ENCODE results near the gene MICAL2.

MICAL2 gene

DNA sequence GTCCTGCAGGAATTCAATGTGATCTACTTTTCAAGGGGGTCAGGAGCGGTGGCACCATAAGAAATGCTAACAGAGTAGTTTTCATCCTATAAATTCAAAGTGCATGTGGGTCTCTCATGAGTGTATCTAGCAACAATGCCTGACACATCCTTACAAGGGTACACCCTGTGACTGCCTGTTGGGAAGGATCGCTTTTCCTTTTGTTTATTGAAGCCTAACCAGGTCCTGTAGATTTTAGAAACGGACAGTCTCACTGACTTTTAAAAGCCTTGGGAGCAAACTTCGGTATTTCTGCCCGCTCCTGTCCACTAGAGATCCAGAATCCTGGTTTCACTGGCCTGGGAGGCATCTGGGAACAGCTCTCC lies 102.4 kb downstream of the MICAL2 start:
- no peak for DNase-seq

DNA sequence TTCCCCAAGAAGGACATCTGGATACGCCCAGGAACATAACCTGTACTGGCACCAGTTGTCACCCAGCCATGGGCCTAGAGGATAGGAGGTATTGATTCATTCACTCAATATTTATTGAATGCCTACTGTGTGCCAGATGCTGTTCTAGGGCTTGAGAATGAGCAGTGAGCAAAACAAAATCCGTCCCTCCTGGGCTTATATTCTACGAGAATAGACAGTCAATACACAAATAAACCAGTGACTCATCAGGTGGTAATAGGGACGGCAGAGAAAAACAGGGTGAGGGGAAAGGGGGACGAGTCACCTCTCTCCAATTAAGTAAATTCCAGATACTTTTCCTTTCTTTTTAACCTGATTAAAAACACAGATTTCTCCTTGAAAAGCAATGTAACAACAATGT lies 103.5 kb downstream of the MICAL2 start:
- no peak for DNase-seq

DNA sequence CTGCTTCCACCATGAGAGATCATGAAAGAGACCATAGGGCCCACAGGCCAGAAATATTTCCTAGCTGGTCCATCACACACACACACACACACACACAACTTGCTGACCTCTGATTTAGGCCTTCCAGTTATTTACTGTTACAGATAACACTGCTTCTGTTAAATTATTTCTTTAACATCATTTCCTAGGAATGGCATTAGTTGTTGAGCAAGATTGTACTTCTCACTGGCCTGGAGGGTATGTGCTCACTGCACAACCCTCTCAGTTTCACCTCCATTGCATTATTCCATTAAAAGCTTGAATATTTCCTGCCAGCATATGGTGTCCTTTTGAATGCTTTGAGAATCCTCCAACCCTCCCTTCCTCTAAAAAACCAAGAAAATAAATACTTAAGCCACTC lies 104.4 kb downstream of the MICAL2 start:
- no peak for DNase-seq

DNA sequence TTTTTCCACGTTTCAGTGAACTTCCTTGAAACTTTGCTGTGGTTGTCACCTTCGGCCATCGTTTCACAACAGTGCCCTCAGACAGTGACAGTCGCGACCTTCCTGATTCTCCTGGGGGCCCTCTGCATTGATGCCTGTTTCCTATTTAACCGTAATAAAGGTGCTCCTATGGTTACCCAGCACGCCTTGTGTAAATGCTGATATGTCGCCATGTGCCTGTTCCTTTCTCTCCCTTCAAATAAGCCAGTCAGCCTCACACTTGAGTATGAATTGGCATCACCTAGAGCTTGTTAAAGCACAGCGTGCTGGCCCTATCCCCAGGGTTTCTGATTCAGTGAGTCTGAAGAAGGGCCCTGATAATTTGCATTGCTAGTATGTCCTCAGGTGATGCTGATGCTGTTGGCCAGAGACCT lies 104.8 kb downstream of the MICAL2 start:
- DNase-seq: peak; percentile 82

DNA sequence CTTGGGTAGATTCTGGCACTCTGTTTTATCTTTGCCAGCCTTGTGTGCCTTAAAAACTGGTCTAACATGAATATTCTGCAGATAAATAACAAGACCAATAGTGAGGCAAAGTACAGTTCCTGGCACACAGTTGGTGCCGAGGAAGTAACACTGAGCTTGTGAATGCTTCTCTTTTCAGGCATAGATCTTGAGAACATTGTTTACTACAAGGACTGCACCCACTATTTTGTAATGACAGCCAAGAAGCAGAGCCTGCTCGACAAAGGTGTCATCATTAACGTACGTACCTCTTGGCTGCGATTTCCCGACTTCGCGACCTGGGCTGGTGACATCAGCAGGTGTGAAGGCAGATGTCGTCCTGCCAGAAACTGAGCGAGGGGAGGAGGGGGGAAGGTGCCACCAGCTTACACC lies 105.7 kb downstream of the MICAL2 start:
- no peak for DNase-seq

DNA sequence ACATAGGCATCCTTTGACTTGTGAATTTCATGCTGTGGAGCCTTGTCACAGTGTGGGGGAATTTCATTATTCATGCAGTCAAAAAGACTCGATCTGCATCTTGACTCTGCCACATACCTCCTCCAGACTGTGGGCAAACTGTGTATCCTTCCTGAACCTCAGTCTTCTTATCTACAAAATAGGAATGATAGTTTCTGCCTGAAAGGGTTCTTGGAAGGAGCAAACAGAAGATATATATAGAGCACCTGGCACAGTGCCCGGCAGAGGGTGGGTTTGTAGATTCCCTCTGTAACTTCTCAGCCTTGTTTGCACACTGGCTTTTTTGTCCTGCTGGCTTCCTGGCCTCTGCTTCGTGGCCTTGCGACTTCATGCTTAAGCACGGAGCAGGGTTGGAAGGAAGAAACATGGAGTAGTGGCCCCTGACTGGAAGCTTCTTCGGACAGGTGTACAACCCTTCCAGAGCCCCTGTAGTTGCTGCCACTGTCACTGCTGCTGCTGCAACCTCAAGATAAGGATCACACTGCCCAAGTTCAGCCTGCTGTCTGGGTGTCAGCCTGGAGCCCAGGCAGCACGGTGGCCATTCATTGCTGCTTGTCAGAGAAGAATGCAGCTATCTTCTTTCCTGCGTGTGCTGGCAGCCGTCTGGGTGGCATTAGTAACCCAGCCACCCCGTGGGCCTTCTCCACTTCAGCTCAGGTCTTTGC lies 106.4 kb downstream of the MICAL2 start:
- DNase-seq: no peak

DNA sequence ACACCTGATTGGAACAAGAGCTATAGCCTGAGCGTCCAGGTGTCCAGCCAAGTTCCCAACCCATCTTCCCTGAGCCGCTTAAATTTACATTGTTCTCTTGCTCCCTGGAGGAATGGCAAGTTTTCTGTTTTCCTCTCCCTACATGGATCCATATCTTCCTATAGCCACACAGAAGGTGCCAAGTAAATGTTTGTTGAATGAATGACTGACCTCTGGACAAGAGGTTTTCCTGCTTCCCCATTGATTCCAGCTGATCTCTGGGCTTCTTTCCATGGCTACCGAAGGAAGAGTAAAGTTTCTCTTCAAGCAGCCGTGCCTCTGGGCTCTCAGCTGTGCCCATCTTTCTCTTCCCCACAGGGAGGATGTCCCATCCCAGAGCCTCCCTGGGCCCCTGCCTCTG lies 107.5 kb downstream of the MICAL2 start:
- no peak for DNase-seq

DNA sequence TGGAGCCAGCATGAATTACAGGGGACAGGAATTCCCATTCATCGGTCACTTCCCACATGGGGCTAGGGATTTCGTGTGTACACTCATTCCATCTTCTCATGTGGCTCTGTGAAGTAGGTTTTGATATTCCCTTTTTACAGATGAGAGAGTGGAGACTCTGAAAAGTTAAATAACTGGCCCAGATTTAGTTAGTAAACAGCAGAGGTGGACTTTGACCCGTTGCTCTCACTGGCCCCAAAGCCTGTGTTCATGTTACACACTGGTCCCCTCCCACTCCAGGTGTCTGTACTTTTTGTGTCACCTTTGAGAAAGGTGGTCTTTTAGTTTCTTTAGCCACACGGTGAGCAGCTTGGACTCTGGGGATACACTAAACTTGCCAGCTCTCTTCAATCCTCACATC lies 108.5 kb downstream of the MICAL2 start:
- no peak for DNase-seq

DNA sequence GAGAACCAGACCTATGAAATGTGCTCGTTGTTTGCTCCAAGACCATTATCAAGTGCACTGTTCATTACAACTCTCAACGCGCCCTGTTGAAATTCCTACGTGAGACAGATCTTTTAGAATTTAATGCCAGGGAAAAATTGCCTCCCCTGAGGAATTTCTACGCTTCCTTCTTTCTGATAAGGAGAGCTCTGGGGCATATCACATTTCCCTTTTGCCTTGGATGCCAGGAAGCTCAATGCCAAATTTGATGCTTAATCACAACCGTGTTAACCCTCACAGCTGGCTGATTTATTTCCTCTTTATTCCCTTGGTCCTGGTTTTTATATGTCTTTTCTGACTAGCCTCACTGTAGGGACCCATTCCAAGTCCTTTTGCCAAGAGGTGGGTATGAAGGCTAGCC lies 109.4 kb downstream of the MICAL2 start:
- no peak for DNase-seq

DNA sequence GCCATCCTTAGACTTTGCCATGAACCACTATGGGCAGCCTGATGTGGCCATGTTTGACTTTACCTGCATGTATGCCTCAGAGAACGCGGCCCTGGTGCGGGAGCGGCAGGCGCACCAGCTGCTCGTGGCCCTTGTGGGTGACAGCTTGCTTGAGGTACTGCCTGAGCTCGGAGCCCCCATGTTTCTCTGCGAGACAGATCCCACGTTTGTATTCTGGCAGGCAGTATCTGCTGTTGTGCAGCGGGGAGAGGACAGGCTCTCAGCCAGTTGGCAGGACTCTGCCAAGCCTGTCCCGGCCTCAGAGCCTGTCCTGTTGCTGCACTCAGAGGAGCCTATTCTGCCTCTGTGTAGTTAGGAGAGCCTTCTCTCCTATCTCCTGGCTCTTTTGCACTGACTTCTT lies 109.9 kb downstream of the MICAL2 start:
- no peak for DNase-seq

DNA sequence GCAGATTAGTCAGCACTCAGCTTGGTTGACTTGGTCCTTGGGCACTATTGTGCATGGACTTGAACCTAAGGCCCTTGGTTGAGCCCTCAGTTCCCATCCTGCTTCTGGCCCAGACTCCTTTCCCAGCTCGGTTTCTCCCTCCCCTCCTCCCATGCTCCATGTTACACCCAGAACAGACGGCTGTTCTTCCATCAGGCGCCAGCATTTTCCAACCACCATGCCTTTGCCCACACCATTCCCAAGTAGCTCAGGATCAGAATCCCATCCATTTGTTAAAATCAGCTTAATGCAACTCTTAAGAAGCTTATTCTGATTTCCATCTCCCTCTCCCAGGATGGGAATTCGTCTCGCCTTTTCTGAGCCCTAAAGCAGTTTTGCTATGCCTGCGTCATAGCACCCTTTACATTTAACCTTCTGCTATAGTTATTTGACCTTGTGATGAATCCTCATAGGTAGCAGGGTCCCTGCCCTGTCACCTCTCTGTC lies 110.7 kb downstream of the MICAL2 start:
- DNase-seq: no peak

DNA sequence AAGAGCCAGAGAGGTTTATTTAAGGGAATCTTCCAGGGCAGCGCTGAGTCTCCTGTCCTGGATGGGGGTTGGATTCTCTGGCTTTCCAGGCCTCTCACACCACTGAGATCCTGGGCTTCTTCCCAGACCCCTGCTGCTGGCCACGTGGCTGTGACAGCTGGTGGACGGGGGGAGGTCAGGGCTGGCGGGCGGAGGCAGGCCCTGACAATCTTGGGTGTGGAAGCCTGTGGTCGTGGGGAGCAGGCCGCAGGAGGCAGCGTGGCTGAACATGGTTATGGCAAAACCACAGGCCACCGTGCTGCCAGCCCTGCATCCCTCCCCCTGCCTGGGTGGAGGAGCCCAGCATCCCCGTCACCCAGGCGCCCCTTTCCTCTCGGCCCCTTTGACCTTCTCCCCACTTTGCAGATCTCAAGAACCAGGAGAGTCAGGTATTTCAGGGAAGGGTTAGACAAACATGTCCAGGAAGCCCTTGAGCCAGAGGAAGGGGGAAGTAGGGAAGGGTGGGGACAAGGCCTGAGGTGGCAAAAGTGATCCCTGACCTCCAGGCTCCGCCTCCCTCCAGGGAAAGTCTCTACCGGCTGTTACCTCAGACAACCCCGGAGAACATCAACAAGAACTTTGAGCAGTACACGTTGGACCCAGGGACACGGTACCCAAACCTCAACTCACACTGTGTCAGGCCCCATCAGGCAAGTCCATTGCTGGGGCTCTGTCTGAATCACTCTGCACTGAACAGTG lies 111.8 kb downstream of the MICAL2 start:
- DNase-seq: no peak

DNA sequence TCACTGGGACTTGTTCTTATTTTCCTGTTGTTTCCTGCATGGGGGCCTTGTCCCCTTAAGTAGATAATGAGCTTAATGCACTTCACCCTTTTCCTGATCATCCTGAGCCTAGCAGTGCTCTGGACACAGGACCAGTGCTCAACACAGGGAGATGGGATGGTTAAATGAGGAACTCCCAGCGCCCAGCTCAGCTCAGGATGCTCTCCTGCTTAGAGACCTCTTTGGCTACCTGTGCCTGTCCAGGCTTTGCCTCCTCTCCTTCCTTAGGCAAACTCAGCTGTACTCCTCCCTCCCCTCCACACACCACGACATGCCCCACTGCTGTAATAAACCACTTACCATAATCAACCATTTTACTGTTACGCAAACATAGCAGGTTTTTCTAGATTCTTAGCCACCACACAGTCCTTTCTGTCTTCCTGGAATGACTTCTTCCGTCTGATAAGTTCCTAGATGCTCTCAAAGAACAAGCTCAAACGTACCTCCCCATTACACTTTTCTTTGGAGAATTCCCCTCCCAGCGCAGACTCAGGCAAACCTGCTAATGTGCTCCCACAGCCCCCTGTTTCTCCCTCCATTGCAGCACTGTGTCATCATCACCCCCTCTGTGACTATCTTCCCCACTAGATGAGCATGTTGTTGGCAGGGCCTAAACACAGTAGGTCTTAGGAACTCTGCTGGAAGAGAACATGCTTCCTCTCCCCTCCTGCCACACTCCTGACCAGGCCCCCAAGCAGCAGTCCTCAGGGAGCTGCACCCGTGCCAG lies 113.6 kb downstream of the MICAL2 start:
- peak; percentile 46 for DNase-seq

DNA sequence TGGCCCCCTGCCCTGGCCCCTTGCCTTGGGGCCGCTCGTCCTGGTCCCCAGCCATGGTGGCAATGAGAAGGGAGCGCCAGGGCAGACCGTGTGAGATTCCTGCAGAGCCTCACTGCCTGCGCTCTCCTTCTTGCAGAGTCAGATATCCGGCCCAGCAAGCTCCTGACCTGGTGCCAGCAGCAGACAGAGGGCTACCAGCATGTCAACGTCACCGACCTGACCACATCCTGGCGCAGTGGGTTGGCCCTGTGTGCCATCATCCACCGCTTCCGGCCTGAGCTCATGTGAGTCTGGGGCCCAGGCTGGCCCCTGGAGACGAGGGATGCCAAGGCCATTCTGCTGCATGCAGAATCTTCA lies 114.1 kb downstream of the MICAL2 start:
- DNase-seq: peak; percentile 86

DNA sequence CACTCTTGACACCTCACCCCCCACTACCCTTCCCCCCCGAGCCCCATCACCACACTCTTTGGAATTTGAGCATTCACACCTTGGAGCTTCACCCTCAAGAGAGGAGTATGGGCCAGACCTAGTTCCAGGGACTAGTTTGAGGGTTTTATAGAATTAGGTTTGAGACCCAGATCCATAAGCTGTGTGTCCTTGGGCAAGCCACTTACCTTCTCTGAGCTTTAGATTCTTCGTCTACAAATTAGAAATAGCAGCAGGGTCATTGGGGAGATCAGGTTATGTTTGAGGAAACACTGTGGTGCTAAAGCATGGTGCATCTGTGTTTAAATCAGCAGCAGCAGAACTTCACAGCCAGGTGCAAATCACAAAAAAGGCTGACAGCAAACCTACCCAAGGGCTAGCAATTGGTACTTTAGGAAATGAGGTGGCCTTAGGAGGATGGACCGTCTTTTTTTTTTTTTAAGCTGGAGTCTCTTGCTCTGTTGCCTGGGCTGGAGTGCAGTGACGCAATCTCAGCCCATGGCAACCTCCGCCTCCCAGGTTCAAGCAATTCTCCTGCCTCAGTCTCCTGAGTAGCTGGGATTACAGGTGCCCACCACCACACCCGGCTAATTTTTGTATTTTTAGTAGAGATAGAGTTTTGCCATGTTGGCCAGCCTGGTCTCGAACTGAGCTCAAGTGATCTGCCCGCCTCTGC lies 114.8 kb downstream of the MICAL2 start:
- no peak for DNase-seq

DNA sequence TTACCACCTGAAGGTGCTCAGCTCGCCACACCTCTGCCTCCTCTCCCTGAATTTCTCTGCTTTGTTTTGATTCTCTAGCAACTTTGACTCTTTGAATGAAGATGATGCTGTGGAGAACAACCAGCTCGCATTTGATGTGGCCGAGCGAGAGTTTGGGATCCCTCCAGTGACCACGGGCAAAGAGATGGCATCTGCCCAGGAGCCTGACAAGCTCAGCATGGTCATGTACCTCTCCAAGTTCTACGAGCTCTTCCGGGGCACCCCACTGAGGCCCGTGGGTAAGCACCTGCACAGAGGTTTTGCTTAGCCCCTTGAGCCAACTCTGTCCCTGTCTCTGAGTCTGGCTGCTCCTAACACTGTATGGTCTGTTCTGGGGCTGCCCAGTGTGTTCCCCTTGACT lies 115.7 kb downstream of the MICAL2 start:
- no peak for DNase-seq

DNA sequence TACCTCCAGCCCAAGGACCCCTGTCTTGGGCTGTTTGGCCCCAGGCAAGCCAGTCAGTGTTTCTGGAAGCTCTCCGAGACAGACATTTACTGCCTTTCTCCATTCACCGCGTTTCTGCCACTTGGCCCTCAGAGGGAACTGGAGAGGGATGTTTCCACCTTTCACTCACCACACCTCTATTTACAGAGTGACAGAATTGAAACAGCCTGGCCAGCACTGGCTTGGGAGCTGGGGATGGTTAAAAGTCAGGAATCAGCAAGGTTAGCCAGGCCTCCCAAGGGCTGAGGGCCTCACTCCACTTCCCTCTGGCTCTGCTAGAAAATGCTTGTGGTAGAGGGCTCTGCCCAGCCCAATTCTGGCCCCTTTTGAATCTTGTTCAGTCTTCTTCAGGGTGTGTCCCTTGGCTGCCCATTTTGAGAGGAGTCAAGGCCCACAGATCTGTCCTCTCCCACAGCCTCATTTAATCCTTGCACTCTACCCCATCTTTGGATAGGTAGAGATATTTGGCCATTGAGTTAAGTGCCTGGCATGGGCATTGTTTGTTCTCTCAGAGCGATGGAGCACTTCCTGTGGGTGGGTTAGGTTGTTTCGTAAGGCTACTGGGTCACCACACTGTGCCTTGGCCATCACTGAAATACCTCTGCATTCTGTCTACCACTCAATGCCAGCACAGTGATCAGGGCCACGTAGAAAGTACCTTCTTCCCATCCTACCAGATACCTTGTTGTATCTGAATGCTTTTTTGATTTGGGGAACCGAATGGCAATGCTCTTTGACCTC lies 119.2 kb downstream of the MICAL2 start:
- DNase-seq: peak; percentile 73

DNA sequence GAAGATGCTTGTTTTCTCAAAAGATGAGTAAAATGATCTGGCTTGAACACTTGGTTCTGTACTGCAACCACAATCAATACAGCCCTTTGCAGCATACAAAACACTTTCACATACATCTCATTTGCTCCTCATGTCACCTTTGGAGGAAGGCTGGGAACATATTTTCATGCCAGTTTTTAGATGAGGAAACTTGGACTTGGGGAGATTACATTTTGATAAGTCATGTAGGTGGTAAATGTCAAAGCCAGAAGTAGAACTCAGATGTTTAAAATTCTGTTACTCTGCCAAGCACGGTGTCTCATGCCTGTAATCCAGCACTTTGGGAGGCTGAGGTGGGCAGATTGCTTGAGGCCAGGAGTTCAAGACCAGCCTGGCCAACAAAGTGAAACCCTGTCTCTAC lies 121.8 kb downstream of the MICAL2 start:
- no peak for DNase-seq

DNA sequence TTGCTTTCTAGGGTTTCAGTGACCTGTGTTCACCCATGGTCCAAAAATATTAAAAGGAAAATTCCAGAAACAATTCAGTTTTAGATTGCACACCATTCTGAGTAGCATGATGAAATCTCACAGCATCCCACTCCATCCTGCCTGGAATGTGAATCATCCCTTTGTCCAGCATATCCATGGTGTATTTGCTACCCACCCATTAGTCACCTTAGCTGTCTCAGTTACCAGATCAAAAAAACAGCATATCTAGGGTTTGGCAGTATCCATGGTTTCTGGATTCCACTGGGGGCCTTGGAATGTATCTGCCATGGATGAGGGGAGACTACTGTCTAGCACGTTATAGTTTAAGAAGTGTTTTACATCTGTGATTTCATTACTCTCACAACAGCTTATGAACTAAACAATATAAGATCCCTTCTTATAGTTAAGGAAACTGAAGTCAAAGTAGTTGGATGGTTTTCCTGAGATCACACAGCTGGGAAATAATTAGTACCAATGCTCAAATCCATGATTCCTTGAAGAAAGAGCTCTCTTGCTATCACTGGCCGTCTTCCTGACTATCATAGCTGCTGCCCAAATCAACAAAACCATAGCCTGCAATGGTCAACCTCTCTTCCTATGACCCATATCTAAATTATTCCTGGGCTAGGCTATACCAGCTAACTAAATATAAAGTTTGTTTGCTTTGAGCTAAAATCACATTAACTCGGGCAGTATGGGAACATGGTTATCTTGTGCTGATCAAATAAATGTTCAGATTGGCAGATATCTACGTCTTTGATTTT lies 122.6 kb downstream of the MICAL2 start:
- no peak for DNase-seq

DNA sequence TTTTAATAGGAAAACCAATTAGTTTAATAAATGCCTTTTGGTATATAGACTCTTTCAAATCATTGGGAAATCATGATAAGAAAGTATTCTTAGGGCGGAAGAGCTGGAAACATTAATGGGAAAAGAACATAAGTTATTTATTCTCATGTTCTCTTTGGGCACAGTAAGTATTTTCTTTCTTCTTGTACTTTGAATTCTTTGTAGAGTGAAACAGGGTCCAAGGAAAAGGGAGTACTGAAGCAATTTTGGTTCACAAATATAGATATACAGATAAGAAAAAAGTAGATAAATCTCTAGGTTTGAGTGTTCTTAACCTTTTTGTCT lies 123.2 kb downstream of the MICAL2 start:
- no peak for DNase-seq

DNA sequence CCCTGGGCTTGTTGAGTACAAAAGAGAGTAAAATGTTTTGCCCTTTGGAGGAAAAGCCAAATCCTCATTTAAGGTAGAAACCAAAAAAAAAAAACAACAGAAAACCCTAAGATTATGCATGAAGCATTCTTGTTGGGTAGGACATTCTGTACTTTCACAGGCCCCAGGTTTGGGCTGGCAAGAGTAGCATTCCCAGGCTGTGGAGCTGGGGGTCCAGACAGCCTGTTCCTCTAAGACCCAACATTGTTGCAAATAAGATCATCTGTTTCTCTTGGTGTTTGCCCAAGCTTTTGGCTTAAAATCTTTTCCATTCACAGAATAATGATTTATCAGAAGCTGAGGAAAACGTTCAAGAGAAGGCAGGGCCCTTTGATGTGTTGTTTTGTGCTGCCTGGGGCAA lies 123.8 kb downstream of the MICAL2 start:
- DNase-seq: no peak

DNA sequence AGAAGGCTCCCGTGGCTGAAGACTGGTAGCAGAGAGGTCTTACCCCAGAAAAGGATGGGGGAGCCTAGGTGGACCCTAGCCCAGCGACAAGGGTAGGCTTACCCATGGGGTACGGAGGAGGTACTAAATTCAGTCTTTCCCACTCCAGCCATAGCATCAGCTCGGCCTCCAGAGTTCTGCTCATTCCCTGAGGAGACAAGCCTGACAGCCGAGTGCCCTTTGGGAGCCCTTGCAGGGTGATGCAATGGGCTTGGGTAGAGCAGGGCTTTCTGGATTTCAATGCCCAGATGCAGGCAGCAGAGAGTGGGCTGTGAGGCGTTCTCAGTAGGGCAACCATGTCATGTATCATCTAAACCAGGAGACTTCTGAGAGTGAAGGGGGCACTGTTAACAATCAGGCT lies 124.7 kb downstream of the MICAL2 start:
- DNase-seq: no peak

Measured in NCI-H2029 (cell line).